ENCODE results near the gene ZFPM1.

The ZFPM1 gene

GRCh38 chr16:88502371-88502770 is 49.3 kb downstream of the ZFPM1 start:
- TF ChIP-seq RARB (CRISPR knock-in tag; IDR thresholded peaks at IDR 0.05), result no peak
- no peak for TF ChIP-seq ZC3H10 (CRISPR knock-in tag; IDR thresholded peaks at IDR 0.05)
- no peak for TF ChIP-seq POU6F1 (CRISPR knock-in tag; IDR thresholded peaks at IDR 0.05; ENCODE audit: borderline replicate concordance, low read depth)
- no peak for TF ChIP-seq TSHZ2 (CRISPR knock-in tag; IDR thresholded peaks at IDR 0.05)
- TF ChIP-seq CREB5 (CRISPR knock-in tag; IDR thresholded peaks at IDR 0.05; ENCODE audit: low read depth), result no peak
- TF ChIP-seq OSR1 (CRISPR knock-in tag; IDR thresholded peaks at IDR 0.05), result no peak
- no peak for TF ChIP-seq CSDC2 (CRISPR knock-in tag; IDR thresholded peaks at IDR 0.05)
- TF ChIP-seq ZNF8 (CRISPR knock-in tag; IDR thresholded peaks at IDR 0.05), result no peak
- TF ChIP-seq TOX (CRISPR knock-in tag; IDR thresholded peaks at IDR 0.05; ENCODE audit: borderline replicate concordance), result no peak
- TF ChIP-seq PPARA (CRISPR knock-in tag; IDR thresholded peaks at IDR 0.05; ENCODE audit: borderline replicate concordance), result no peak
- TF ChIP-seq ZFP30 (CRISPR knock-in tag; IDR thresholded peaks at IDR 0.05), result no peak
- no peak for ATAC-seq

- no peak for ATAC-seq
- TF ChIP-seq PATZ1 (CRISPR knock-in tag; IDR thresholded peaks at IDR 0.05; ENCODE audit: borderline replicate concordance), result no peak
- no peak for TF ChIP-seq ZNF565 (CRISPR knock-in tag; conservative IDR thresholded peaks at IDR 0.05; ENCODE audit: low read depth)
- no peak for TF ChIP-seq CREB5 (CRISPR knock-in tag; IDR thresholded peaks at IDR 0.05; ENCODE audit: low read depth)
- TF ChIP-seq TOX (CRISPR knock-in tag; IDR thresholded peaks at IDR 0.05; ENCODE audit: borderline replicate concordance), result no peak
- TF ChIP-seq ZC3H10 (CRISPR knock-in tag; IDR thresholded peaks at IDR 0.05), result no peak
- TF ChIP-seq ZNF70 (CRISPR knock-in tag; IDR thresholded peaks at IDR 0.05), result no peak
- TF ChIP-seq ZFP30 (CRISPR knock-in tag; IDR thresholded peaks at IDR 0.05), result no peak
- no peak for TF ChIP-seq BACH2 (CRISPR knock-in tag; IDR thresholded peaks at IDR 0.05; ENCODE audit: borderline replicate concordance)
- no peak for TF ChIP-seq ZNF8 (CRISPR knock-in tag; IDR thresholded peaks at IDR 0.05)
- TF ChIP-seq ZFP3 (CRISPR knock-in tag; IDR thresholded peaks at IDR 0.05), result no peak
- TF ChIP-seq SNAI2 (CRISPR knock-in tag; IDR thresholded peaks at IDR 0.05), result no peak
- no peak for TF ChIP-seq CSRNP3 (CRISPR knock-in tag; IDR thresholded peaks at IDR 0.05)
- TF ChIP-seq CSDC2 (CRISPR knock-in tag; IDR thresholded peaks at IDR 0.05), result no peak
- no peak for TF ChIP-seq TSHZ2 (CRISPR knock-in tag; IDR thresholded peaks at IDR 0.05)
- TF ChIP-seq TCF4 (CRISPR knock-in tag; IDR thresholded peaks at IDR 0.05; ENCODE audit: borderline replicate concordance), result no peak
- TF ChIP-seq PPARA (CRISPR knock-in tag; IDR thresholded peaks at IDR 0.05; ENCODE audit: borderline replicate concordance), result no peak
- no peak for TF ChIP-seq ISL1 (CRISPR knock-in tag; IDR thresholded peaks at IDR 0.05)
- no peak for TF ChIP-seq POU6F1 (CRISPR knock-in tag; IDR thresholded peaks at IDR 0.05; ENCODE audit: borderline replicate concordance, low read depth)
These were observed 49.7 kb downstream of the ZFPM1 start for GRCh38 chr16:88502776-88503280.
